Measurements from ENCODE around the gene CD34.
A peak's percentile ranks its signal among the peaks of the same experiment; 100 is the strongest.

The CD34 gene

GRCh38 chr1:207832796-207833195 is 78.1 kb downstream of the CD34 start:
- DNase-seq (ENCODE audit: low read depth in 3 of 3): no peak

DNA sequence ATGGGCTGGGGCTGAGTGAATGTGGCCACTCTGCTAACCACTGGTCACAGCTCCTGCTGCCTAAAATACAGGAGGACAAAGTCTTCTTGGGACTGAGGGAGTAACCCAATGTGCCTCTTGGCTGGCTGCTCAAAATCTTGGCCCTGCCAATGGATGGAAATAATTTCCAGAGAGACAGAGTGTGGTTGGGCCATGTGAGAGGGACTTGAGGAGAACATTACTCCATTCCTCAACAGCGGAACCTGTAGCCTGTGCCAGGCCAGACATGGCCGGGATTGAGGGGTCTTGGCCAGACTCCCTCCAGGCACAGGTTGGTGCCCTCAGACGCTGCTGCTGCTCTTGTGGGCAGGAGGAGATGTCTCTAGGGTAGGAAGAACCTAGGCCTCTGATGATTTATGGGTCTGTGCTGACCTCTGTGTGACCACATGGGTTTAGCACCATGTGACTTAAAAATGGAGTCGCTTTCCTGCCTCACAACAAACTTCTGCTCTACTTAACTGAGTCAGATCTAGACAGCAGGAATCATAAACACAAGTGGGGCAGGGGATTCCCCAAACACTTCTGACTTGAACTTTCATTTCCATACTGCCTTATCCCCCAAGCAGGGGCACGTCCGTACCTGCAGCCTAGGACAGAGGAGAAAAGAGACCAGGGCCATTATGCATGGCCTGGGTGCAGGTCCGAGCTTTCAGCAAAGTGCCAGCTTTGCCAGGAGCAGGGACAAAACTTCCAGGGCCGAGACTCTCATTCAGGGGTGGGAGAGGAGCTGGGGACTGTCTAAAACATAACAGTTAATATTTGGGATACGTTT is 79.2 kb downstream of the CD34 start:
- DNase-seq (ENCODE audit: low read depth in 3 of 3): peak; percentile 32 to 39 (median 36)
